Measurements from ENCODE around the gene TECPR2. TPM values are rescaled to one million over a fixed set of nuclear protein-coding genes. Genes with fewer than 3 reads are reported as not detected.

The TECPR2 gene
- total and polyA plus RNA-seq, 4 donors: 2.0 to 12.6 (median 5.2) TPM

GRCh38 chr14:102493096-102493495, 130.4 kb downstream of the TECPR2 start (continued):
- TF ChIP-seq REST (IDR thresholded peaks at IDR 0.05) (no peak), FOXA1 (IDR thresholded peaks at IDR 0.05) (no peak)

- no peak for TF ChIP-seq RXRA (IDR thresholded peaks at IDR 0.05)
- no peak for TF ChIP-seq ZBTB33 (IDR thresholded peaks at IDR 0.05)
- TF ChIP-seq JUND (IDR thresholded peaks at IDR 0.05): no peak
- no peak for TF ChIP-seq HNF4G (IDR thresholded peaks at IDR 0.05)
- TF ChIP-seq HNF4A (conservative IDR thresholded peaks at IDR 0.05): no peak
- no peak for TF ChIP-seq YY1 (IDR thresholded peaks at IDR 0.05)
- no peak for TF ChIP-seq TAF1 (conservative IDR thresholded peaks at IDR 0.05)
- TF ChIP-seq FOXA2 (IDR thresholded peaks at IDR 0.05): no peak
- no peak for TF ChIP-seq FOXA1 (IDR thresholded peaks at IDR 0.05)
- no peak for TF ChIP-seq MAX (IDR thresholded peaks at IDR 0.05)
- no peak for TF ChIP-seq NR2F2 (IDR thresholded peaks at IDR 0.05)
- TF ChIP-seq EGR1 (IDR thresholded peaks at IDR 0.05; ENCODE audit: low read depth in 2 of 2): no peak
- no peak for TF ChIP-seq SP1 (IDR thresholded peaks at IDR 0.05)
- no peak for TF ChIP-seq GABPA (IDR thresholded peaks at IDR 0.05 in 1 of 2, conservative IDR thresholded peaks at IDR 0.05 in 1 of 2)
- no peak for TF ChIP-seq ATF3 (IDR thresholded peaks at IDR 0.05)
- no peak for TF ChIP-seq CTCF (IDR thresholded peaks at IDR 0.05; ENCODE audit: low read depth, low read length, missing input control)
- TF ChIP-seq RAD21 (IDR thresholded peaks at IDR 0.05): no peak
- no peak for TF ChIP-seq REST (IDR thresholded peaks at IDR 0.05)
- H3K27me3 ChIP-seq (ENCODE audit: control insufficient read depth in 4 of 4, insufficient read depth in 4 of 4, low read length in 3 of 4): no peaks in the 10 kb centered on the region
- H3K4me3 ChIP-seq (ENCODE audit: low read depth in 1 of 3, low read length in 3 of 3): no peak overlapping the region
- H3K9ac ChIP-seq (ENCODE audit: low read depth in 1 of 2, low read length in 2 of 2): no peak overlapping the region
- 97% methylated on average over 15 of the region's 15 CpGs for WGBS
- no peak for DNase-seq (ENCODE audit: low spot score)
- peaks cover 0 to 14% (median under 1%) of the 10 kb centered on the region in 4 donors for H3K36me3 ChIP-seq (ENCODE audit: control insufficient read depth in 4 of 4, insufficient read depth in 3 of 4, low read depth in 1 of 4, low read length in 3 of 4)
- H3K9me3 ChIP-seq (ENCODE audit: control insufficient read depth in 4 of 4, low read length in 3 of 4): no peaks in the 10 kb centered on the region
- H3K4me1 ChIP-seq (ENCODE audit: control insufficient read depth in 4 of 4, insufficient read depth in 4 of 4, low read length in 3 of 4): no peaks in the 10 kb centered on the region
- no peak overlapping the region for H3K27ac ChIP-seq (ENCODE audit: low read depth in 1 of 2, low read length in 2 of 2)
Measured at GRCh38 chr14:102493585-102493984, 130.8 kb downstream of the TECPR2 start.
